GM21717 (cell line): ENCODE measurements around the gene ARHGEF19.
"Not testable (repeated sequence)": the region's sequence is repeated elsewhere in the genome, so short reads cannot be mapped to it uniquely, and the experiment has no call there.

Experiments
- ATAC-seq: cut with Tn5 transposase; IDR thresholded peaks from one replicate; pipeline ENCODE4 v1.9.1; 2021; ENCODE audit warnings: mild to moderate bottlenecking, moderate library complexity; ENCODE audit not compliant: unreplicated experiment

The ARHGEF19 gene

GRCh38 chr1:16168144-16168495, 44.3 kb downstream of the ARHGEF19 start:
- not testable (repeated sequence) for ATAC-seq

- no peak for ATAC-seq
These were observed 44.9 kb downstream of the ARHGEF19 start for GRCh38 chr1:16167331-16168143.

- ATAC-seq, result no peak
These were observed 46.3 kb downstream of the ARHGEF19 start for GRCh38 chr1:16166117-16166516.

- no peak for ATAC-seq
These were observed 46.9 kb downstream of the ARHGEF19 start for GRCh38 chr1:16165548-16165947.

GRCh38 chr1:16165073-16165364, 47.4 kb downstream of the ARHGEF19 start:
- ATAC-seq, result no peak

- no peak for ATAC-seq
These were observed 48.0 kb downstream of the ARHGEF19 start for GRCh38 chr1:16164213-16165072.

- not testable (repeated sequence) for ATAC-seq
These were observed 48.7 kb downstream of the ARHGEF19 start for GRCh38 chr1:16163608-16164212.

- ATAC-seq, result no peak
These were observed 50.2 kb downstream of the ARHGEF19 start for GRCh38 chr1:16162163-16162822.

GRCh38 chr1:16161717-16162116, 50.7 kb downstream of the ARHGEF19 start:
- ATAC-seq, result no peak

- ATAC-seq, result no peak
These were observed 53.2 kb downstream of the ARHGEF19 start for GRCh38 chr1:16158993-16159831.

GRCh38 chr1:16158025-16158424, 54.4 kb downstream of the ARHGEF19 start:
- no peak for ATAC-seq

- no peak for ATAC-seq
These were observed 55.5 kb downstream of the ARHGEF19 start for GRCh38 chr1:16156848-16157495.

- no peak for ATAC-seq
These were observed 56.7 kb downstream of the ARHGEF19 start, which contains the start of gene EPHA2 for GRCh38 chr1:16155537-16156410. EPHA2 (minus strand) TSS chr1:16156069; CDS start chr1:16155932, 137 bp downstream.

GRCh38 chr1:16153999-16154673, 58.3 kb downstream of the ARHGEF19 start:
- no peak for ATAC-seq

- no peak for ATAC-seq
These were observed 59.1 kb downstream of the ARHGEF19 start for GRCh38 chr1:16153096-16153998.

GRCh38 chr1:16152481-16153087, 59.9 kb downstream of the ARHGEF19 start:
- ATAC-seq, result no peak

GRCh38 chr1:16151995-16152384, 60.5 kb downstream of the ARHGEF19 start:
- no peak for ATAC-seq
